Activated CD4-positive, CD25-positive, alpha-beta regulatory T cell treated with anti-CD3 and anti-CD28 coated beads, Interleukin-2, amount 50 U/mL, for 72 hours (primary cell): ENCODE data around the gene RNU2-1.
"Not testable (repeated sequence)": the region's sequence is repeated elsewhere in the genome, so short reads cannot be mapped to it uniquely, and the experiment has no call there.

Source experiments
- DNase-seq: peaks from one replicate; pipeline ENCODE4 v3.0.0; 2021

Gene RNU2-1

DNA sequence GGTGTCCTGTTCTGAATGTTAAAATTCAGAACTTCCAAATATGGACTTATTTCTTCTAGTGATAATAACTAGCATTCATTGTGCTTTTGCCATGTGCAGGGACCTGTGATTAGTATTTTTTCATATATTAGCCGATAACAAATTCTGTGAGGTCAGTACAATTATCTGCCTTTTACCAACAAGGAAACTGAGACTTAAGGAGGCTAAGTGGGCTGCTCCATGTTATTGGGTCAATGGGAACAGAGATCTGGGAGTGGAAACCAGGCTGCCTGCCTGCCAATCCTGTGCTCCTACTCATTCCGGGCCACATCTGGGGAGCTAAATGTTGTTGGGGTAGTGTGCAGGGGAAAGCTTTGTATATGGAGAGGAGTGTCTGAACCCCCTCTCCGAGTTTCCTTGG lies 18.4 kb downstream of the RNU2-1 start:
- DNase-seq, result no peak

DNA sequence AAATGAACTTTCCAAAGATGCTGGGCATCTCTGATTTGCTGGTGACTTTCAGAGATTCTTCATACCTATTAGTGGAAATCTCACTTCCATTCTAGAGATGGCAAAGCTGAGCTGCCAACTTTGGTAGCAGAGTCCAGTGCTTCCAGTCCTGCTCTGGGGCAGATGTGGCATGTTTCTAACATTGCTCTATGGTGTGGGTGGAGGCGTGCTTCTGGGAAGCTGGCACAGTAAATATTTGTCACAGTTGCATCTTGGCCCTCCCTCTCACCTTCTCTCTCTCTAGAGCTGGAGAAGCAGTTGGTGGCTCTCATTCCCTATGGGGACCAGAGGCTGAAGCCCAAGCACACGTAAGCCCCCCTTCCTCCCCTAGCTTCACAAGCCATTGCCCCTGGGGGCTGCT lies 20.2 kb downstream of the RNU2-1 start:
- DNase-seq, result no peak

- DNase-seq, result no peak
Observed at GRCh38 chr17:43212641-43213490, 20.9 kb downstream of the RNU2-1 start.

GRCh38 chr17:43211480-43212402 lies 22.0 kb downstream of the RNU2-1 start, which contains the start of gene TMEM106A:
Gene TMEM106A, plus strand, starts transcription at chr17:43211875. Its CDS starts 1,167 bp downstream, at chr17:43213042.
- DNase-seq, result peak; percentile 72

GRCh38 chr17:43211123-43211479 lies 22.7 kb downstream of the RNU2-1 start:
- DNase-seq, result no peak

GRCh38 chr17:43210576-43210975 lies 23.2 kb downstream of the RNU2-1 start:
- no peak for DNase-seq

- DNase-seq, result not testable (repeated sequence)
Observed at GRCh38 chr17:43203013-43203412, 30.8 kb downstream of the RNU2-1 start.

GRCh38 chr17:43200127-43200526 lies 33.6 kb downstream of the RNU2-1 start:
- no peak for DNase-seq

GRCh38 chr17:43199633-43200032 lies 34.1 kb downstream of the RNU2-1 start:
- no peak for DNase-seq

DNA sequence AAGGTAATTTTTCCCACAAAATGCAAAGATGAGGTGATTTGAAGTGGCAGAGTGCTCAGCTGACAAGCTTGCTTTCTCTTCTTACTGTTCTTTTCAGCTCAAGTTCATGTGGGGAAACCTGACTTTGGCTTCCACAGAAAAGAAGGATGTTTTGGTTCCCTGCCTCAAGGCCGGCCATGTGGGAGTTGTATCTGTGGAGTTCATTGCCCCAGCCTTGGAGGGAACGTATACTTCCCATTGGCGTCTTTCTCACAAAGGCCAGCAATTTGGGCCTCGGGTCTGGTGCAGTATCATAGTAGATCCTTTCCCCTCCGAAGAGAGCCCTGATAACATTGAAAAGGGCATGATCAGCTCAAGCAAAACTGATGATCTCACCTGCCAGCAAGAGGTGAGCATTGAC lies 40.5 kb downstream of the RNU2-1 start:
- no peak for DNase-seq

GRCh38 chr17:43186656-43187055 lies 47.1 kb downstream of the RNU2-1 start:
- not testable (repeated sequence) for DNase-seq

DNA sequence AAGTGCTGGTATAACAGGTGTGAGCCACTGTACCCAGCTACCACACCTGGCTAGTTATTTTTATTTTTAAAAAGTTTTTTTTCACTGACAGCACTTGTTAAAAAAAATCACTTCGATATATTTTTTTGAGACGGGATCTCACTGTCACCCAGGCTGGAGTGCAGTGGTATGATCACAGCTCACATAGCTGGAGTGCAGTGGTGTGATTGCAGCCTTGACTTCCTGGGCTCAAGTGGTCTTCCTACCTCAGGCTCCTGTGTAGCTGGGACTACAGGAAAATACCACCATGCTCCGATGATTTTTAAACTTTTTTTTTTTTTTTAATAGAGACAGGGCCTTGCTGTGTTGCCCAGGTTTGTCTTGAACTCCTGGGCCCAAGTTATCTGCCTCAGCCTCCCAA lies 49.9 kb downstream of the RNU2-1 start:
- no peak for DNase-seq
